HT1080 (cell line): ENCODE data around the gene MTCL1. TPM values are rescaled to one million over a fixed set of nuclear protein-coding genes. Genes with fewer than 3 reads are reported as not detected.

Experiments used
- DNase-seq: peaks from one replicate; pipeline ENCODE4 v3.0.0-alpha.2; 2015; ENCODE audit warnings: low read depth
- small RNA-seq: library from RNA; depleted of rRNA; stranded (forward); fragments of <200 nt; gene quantifications from one replicate; pipeline ENCODE3, GENCODE V24; 2014
- total RNA-seq: library from RNA; depleted of rRNA; stranded (reverse); fragments of >200 nt; shearing (Covaris generic); gene quantifications from 2 replicates; pipeline ENCODE4 v1.2.3, GENCODE V29; 2014; rRNA removed

Gene MTCL1
- total RNA-seq, 1 experiment from 2014 or later = 28.8 TPM

GRCh38 chr18:8856212-8856611 lies 150.9 kb downstream of the MTCL1 start:
- DNase-seq = no peak

GRCh38 chr18:8856769-8857393 lies 151.5 kb downstream of the MTCL1 start:
- DNase-seq = no peak

GRCh38 chr18:8857806-8858205 lies 152.4 kb downstream of the MTCL1 start:
- no peak for DNase-seq

DNA sequence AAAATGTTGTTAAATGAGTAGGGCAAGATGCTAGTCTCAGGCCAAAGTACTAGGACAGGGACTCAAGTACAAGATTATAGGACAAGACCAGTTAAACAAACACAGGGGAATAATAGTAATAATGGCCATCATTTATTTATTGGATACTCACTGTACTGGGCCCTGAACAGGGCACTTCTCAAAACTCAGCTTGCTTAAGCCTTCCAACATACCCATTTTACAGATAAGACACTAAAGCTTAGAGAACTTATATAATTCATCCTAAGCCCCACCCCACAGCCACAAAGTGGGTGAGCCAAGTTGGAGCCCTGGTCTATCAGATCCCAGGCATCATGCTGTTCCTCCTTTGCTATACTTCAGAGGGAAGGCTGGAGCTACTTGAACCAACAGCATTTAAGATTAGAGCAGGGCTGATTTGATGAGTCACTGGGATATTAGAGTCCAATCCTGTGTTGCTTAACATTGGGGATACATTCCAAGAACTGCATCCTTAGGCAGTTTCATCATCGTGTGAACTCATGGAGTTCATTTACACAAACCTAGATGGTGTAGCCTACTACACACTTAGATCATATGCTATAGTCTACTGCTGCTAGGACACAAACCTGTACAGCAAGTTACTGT lies 153.6 kb downstream of the MTCL1 start:
- DNase-seq = peak; percentile 87

GRCh38 chr18:8860845-8861642 lies 155.7 kb downstream of the MTCL1 start:
- DNase-seq = no peak

DNA sequence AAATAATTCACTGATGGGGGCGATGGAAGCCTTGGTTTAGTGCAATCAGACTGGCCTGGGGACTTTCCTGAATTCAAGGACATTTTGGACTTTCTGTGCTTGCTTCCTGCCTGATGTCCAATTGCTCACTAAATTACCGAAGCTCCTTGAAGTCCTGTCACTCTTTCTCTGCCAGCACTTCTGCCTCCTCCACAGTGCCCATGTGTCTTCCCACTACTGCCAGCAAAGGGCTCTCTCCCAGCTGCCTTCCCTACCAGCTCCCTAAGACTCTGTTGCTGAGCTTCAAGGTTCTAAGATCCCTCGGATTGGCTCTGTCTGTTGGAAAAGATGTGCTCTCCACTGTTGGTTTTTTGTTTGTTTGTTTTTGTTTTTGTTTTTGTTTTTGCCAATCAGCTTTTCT lies 158.1 kb downstream of the MTCL1 start:
- DNase-seq = no peak

DNA sequence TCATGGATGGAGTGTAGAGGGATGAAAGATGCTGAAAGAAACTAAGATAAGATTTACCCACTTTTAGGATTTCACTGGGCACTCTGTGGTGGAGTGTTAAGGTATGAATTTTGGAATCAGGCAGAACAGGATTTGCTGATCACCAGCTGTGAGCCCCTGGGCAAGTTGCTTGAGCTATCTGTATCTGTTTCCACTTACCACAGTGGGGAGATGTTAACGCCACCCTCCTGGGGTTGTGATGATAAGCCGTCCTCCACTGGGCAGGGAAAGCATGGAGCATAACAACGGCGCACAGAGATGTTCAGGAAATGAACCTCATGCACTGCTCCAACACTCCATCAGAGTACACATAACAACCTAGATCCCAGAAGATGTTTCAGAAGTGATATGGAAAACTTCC lies 160.6 kb downstream of the MTCL1 start:
- DNase-seq = no peak

- DNase-seq = no peak
Observed at GRCh38 chr18:8866679-8867078, 161.3 kb downstream of the MTCL1 start.

DNA sequence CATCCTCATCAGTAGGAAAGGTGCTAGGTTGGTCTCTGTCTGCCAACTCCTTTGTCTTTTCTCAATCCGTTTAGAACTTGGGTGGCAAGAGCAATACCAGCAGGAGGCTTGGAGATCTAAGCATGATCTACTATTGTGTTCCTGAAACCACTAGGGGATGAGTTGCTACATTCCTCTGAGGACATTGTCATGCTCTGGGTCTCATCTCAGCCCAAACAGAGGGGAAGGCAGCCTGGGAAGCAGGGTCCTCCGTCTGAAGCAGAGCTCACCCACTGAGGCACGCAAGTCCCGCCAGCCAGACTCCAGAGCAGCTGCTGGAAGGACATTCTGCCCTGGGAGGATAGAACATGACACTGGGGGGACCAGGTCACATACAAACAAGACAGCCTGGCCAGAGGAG lies 162.9 kb downstream of the MTCL1 start:
- DNase-seq = no peak

- DNase-seq = no peak
Observed at GRCh38 chr18:8868779-8869415, 163.5 kb downstream of the MTCL1 start.

DNA sequence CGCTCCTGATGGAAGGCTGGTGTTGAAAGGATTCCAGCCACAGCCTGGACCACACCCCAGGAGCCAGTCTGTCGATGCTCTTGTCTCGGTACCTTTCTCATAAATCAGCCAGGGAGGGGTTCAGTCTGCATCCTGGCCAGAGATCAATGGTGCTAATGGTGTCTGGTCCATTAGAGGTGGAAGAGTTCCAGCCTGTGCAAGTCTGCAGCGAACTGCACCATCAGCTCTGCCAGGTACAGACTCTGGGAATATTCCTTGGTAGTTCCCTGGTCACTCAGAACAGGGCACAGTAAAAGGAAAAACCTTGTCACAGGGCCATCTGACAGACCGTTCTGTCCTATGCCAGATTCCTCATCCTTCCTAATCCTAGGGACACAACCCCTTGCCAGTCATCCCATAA lies 164.3 kb downstream of the MTCL1 start:
- no peak for DNase-seq

DNA sequence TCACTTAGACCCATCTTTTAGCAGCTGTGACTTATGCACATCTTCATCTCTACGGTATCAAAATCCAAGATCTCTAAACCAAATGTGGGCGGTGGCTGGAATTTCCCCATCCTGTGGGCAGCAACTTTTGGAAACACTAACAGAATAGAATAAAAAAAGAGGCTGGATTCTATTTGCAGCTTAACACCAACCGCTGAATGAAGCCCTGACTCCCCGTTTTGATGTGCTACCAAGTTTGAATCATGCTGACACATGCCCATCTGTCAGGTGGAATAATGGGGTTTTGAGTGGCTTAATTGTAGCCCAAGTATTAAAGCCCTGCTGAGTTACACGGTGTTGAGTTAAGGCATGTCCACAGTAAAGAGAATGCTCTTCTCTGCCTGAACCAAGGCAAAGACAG lies 165.2 kb downstream of the MTCL1 start:
- no peak for DNase-seq

GRCh38 chr18:8871489-8871888 lies 166.1 kb downstream of the MTCL1 start:
- peak; percentile 18 for DNase-seq

GRCh38 chr18:8874872-8875271 lies 169.5 kb downstream of the MTCL1 start:
- no peak for DNase-seq

DNA sequence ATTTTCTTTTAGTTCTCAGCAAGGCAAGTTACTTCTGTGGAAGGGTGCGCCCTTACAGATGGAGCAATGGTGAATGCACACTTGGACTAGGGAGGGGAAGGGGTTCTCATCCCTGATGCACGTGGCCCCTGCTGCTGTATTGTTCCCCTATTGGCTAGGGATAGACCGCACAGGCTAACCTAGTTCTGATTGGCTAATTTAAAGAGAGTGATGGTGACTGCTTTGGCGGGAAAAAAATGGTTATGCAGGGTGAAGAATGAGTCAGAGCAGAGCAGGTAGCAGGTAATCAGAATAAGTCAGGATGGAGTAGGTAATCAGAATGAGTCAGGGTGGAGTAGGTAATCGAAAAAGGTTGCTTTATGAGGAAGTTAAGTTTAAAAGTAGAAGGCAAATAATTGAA lies 171.5 kb downstream of the MTCL1 start:
- no peak for DNase-seq

GRCh38 chr18:8881103-8881502 lies 175.7 kb downstream of the MTCL1 start:
- no peak for DNase-seq

Small RNA genes lying within 50 kb of the gene (small RNA-seq; reads per million reads assigned to genes)
- gene RF00019 = not detected

Other genes starting within 250 kb of the MTCL1 start
- 40.9 and 45.4 TPM in 2 replicates for gene RAB12, start 96.1 kb upstream of the MTCL1 start, total RNA-seq